Heart left ventricle (tissue), 13 donors: ENCODE data around the gene PPP1R37.

Source experiments
- POLR2A ChIP-seq, 2 donors: fragments of 450-650 bp; IDR thresholded peaks; one replicate each; pipeline ENCODE4 v1.6.1; 2017; ENCODE audit warnings: antibody characterized with exemption in 2 of 2, mild to moderate bottlenecking in 2 of 2, moderate library complexity in 2 of 2
- TF ChIP-seq, protein P1 (sequence below), 12 donors: fragments of 200-600 bp; sonication (generic) in 4 of 12; IDR thresholded peaks; one replicate each; pipeline versions ENCODE4 v1.5.0 to v1.8.0; 2018 to 2022; ENCODE audit warnings: antibody characterized with exemption in 12 of 12, mild to moderate bottlenecking in 5 of 12
- donor health status: ischemic (EF 13 %, LVEDD 7.1; RV severe dilation, severe dysfunction).
- donor health status: DM: no; HTN: yes; CAD: no.
- donor health status: DM: no; HTN: no; CAD: no.
- donor health status: ischemic (EF 25% LVEDD 6.9; RV normal size, moderate dysfunction).
- donor health status: ischemic (EF 25% LVEDD 5.7; RV mildly dilated, moderate dysfunction).
- donor health status: ischemic (EF 35%, LVEDD 5.7; RV mildly dilated, moderate dysfunction).
- donor health status: nonischemic (EF 11% LVEDD 7.7; RV severe dilation, severe dysfunction).
- donor health status: DM: yes; HTN: yes; CAD: no.
- donor health status: PGD.
- donor health status: ischemic (EF 29% LVEDD 5.4; RV normal size, mild dysfunction).
- donor health status: nonischemic (EF 23%, LVEDD 6.1; RV moderate dilation, normal function).

GRCh38 chr19:45119582-45119981 lies 26.6 kb downstream of the PPP1R37 start:
- TF ChIP-seq, protein P1, sequence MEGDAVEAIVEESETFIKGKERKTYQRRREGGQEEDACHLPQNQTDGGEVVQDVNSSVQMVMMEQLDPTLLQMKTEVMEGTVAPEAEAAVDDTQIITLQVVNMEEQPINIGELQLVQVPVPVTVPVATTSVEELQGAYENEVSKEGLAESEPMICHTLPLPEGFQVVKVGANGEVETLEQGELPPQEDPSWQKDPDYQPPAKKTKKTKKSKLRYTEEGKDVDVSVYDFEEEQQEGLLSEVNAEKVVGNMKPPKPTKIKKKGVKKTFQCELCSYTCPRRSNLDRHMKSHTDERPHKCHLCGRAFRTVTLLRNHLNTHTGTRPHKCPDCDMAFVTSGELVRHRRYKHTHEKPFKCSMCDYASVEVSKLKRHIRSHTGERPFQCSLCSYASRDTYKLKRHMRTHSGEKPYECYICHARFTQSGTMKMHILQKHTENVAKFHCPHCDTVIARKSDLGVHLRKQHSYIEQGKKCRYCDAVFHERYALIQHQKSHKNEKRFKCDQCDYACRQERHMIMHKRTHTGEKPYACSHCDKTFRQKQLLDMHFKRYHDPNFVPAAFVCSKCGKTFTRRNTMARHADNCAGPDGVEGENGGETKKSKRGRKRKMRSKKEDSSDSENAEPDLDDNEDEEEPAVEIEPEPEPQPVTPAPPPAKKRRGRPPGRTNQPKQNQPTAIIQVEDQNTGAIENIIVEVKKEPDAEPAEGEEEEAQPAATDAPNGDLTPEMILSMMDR (IDR thresholded peaks at IDR 0.05), result no peak
- no peak for TF ChIP-seq POLR2A (IDR thresholded peaks at IDR 0.05)
